Measurements from ENCODE around the gene TECPR2. TPM values are rescaled to one million over a fixed set of nuclear protein-coding genes. Genes with fewer than 3 reads are reported as not detected.

TECPR2 gene
- total RNA-seq, 4 donors from 2014 or later, result 14.1 to 43.1 (median 23.8) TPM

- Histone ChIP-seq H3K27ac (no peak overlapping the region), H3K4me3 (no peak overlapping the region), H3K4me1 (no peaks in the 10 kb centered on the region), H3K9me3 (no peaks in the 10 kb centered on the region), H3K27me3 (no peaks in the 10 kb centered on the region), H3K36me3 (no peaks in the 10 kb centered on the region)
- intact Hi-C loops (cut with DNase I; ENCODE audit: low total_unique reads), result no loop called here
- TF ChIP-seq CTCF (IDR thresholded peaks at IDR 0.05), result no peak
- no peak for DNase-seq
Observed at GRCh38 chr14:102504328-102504999, 141.7 kb downstream of the TECPR2 start.

DNA sequence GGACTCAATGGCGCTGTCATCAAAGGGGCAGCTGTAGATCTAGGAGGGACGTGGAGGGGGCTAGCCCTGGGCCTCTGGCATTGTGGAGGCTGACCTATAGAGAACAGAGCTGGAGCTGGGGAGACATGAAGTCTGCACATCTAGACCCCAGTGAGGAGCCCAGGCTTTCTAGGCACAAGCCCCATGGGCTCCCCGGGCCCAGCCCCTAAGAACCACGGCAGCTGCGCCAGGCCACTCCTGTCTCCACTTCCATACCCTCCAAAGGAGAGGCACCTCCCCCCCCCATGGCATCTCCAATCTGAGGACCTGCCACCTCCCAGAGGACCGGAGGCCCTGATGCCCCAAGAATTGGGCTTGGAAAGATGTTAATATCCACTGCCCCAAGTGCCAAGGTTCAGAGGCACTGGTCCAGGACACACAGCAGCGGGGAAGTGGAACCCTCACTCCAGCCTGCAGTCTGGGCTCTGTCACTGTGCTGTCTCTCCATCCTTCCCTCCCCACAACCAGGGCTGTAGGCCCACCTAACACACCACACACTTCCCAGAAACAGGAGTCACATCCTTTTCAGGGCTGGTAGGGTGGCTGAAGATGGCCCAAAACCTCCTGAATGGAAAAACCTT, 142.4 kb downstream of the TECPR2 start:
- no peaks in the 10 kb centered on the region for H3K36me3 ChIP-seq
- no peaks in the 10 kb centered on the region for H3K9me3 ChIP-seq
- no peaks in the 10 kb centered on the region for H3K27me3 ChIP-seq
- no peak for TF ChIP-seq POLR2A (IDR thresholded peaks at IDR 0.05)
- TF ChIP-seq CTCF (IDR thresholded peaks at IDR 0.05), result no peak
- H3K27ac ChIP-seq, result no peak overlapping the region
- no peaks in the 10 kb centered on the region for H3K4me1 ChIP-seq
- DNase-seq, result no peak
- intact Hi-C loops (cut with DNase I; ENCODE audit: low total_unique reads), result no loop called here
- no peak overlapping the region for H3K4me3 ChIP-seq

GRCh38 chr14:102505775-102506625, 143.3 kb downstream of the TECPR2 start:
- DNase-seq, result no peak
- Histone ChIP-seq H3K4me3 (no peak overlapping the region), H3K36me3 (no peaks in the 10 kb centered on the region), H3K27me3 (no peaks in the 10 kb centered on the region), H3K4me1 (no peaks in the 10 kb centered on the region), H3K27ac (no peak overlapping the region), H3K9me3 (no peaks in the 10 kb centered on the region)
- intact Hi-C loops (cut with DNase I; ENCODE audit: low total_unique reads), result no loop called here
- no peak for TF ChIP-seq POLR2A (IDR thresholded peaks at IDR 0.05)
- no peak for TF ChIP-seq CTCF (IDR thresholded peaks at IDR 0.05)

- no peaks in the 10 kb centered on the region for H3K27me3 ChIP-seq
- H3K27ac ChIP-seq, result no peak overlapping the region
- intact Hi-C loops (cut with DNase I; ENCODE audit: low total_unique reads), result no loop called here
- no peak overlapping the region for H3K4me3 ChIP-seq
- no peak for DNase-seq
- H3K36me3 ChIP-seq, result no peaks in the 10 kb centered on the region
- TF ChIP-seq CTCF (IDR thresholded peaks at IDR 0.05) (no peak), POLR2A (IDR thresholded peaks at IDR 0.05) (no peak)
- H3K9me3 ChIP-seq, result no peaks in the 10 kb centered on the region
- no peaks in the 10 kb centered on the region for H3K4me1 ChIP-seq
Observed at GRCh38 chr14:102506626-102506925, 143.8 kb downstream of the TECPR2 start.
